GM21367 (cell line): ENCODE results near the gene LAMTOR3.

Source experiments
- ATAC-seq: cut with Tn5 transposase; IDR thresholded peaks from one replicate; pipeline ENCODE4 v1.9.1; 2021; ENCODE audit not compliant: unreplicated experiment

Gene LAMTOR3, protein sequence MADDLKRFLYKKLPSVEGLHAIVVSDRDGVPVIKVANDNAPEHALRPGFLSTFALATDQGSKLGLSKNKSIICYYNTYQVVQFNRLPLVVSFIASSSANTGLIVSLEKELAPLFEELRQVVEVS

DNA sequence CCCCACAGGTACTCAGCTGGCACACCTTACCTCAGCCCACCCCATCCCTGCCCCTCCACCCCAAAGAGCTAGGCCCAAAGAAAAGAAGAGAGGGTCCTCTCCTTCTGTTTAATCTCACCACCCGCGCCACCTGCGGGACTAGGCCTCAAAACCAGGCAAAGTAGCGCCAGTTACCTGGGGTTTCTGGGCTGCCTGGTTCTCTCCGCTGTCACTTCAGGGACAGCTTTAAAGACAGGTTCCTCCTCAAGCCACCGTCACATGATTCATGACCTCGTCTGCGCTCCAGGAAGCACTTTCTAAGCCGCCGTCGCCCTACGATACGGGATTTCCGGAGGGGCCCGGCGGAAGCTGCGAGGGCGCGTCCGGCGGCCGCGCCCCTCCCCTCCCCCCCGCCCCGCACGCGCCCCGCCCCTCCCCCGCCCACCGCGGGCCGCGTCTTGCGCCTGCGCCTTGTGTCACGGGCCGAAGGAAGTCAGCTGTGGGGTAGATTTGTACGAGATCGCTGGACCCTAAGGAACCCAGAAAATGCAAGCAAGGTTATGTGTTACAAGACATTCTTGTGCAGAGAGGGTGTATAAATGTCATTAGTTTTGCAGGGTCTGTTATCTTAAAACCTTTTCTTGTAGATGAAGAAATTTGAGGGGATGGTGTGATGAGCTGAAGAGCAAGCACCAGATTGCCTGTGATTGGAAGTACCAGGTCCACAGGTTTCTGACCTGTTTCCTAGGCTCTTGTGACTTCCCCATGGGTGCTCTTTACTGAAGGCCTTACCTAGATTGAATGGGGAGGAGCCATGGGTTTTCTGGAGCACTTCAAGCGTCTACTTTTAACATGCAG lies at the start of gene LAMTOR3:
Gene LAMTOR3 (minus strand): TSS at position 267 of the 837 bp plus-strand sequence. CDS start 464 bp downstream, outside the sequence.
- ATAC-seq = peak; percentile 99

DNA sequence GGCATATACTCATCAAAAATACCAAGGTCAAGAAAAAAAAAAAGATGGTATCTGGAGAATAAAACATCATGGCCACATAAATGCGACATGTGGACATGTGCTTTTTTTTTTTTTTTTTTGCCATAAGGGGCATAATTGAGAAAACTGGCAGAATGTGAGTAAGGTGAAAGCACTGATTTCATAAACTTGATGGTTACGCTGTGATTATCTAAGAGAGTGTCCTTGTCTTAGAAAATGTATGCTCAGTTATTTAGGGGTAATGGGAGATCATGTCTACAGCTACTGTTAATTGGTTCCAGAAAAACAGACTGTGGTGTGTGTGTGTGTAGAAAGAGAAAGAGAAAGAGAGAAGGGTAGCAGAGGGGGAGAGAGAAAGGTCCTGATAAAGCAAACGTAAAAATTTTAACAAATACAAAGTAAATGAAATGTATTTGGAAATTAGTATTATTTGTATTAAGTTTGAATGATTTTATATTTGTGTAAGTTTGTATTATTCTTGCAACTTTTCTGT lies 44.1 kb upstream of the LAMTOR3 start:
- no peak for ATAC-seq

DNA sequence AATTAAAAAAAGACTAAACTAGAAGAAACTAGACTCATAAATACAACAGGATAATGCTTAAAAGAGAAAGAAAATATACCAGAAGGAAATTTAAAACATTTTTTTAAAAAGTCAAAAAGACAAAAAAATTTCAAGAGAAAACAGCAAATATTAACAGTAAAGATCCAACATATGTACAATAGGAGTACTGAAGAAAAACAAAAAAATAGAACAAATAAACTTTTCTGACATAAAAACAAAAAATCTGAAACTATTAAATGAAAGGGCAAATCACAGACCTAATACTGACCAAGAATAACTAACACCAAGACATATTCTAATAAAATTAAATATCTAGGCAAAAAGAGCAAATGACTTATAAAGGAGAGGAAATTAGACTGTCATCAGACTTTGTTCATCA lies 40.7 kb upstream of the LAMTOR3 start:
- no peak for ATAC-seq

DNA sequence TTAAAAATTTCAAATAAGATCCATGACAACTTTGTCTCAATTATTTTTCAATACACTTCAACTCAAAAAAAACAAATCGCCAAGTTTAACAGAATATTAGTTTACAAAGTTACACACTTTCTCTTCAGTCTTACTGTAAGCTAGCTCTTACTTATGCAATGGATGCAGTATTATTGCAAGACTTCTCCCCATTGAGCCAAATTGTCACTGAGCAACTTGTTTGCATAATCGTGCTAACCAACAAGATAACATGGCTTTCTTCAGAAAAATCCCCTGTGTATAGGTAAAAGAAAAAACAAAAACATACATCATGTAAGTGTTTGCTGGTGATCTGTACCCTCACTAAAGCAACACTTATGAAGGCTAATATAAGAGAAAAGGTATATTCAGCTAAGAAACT lies 33.3 kb upstream of the LAMTOR3 start:
- ATAC-seq = no peak

DNA sequence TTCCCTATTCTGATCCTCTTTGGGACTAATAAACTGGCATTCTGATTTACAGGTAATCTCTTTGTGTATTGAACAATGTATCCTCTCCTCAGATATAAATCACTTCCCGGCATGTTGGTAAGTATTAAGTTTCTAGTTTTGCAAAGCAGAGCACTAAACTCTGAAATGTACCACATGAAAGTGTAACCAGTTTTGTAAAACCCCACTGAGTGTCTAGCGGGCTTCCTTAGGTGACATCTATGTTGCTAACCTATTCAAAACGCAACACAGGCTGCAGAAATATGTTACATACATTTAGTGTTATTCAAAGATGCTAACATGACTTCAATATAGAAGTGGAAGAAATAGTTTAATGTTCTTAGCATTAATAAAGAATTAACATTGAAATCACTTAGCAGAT lies 26.9 kb upstream of the LAMTOR3 start:
- ATAC-seq = no peak

DNA sequence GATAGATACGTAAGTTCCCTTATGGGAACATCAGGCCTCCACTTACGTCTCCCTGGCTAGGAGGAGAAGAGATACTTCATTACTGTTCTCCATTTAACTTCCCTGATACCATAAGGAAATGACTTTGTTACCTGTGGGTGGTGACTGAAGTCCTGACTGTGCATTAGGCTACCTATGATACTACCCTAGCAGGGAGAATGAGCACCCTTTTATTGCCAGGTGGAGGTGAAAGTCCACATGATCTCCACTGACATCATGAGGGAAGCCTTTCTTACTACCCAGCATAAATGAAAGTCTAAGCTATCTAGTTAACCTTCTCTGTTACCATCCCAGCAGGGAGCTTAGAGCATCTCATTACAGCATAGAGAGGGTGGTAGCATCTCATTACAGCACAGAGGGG lies 24.4 kb upstream of the LAMTOR3 start:
- no peak for ATAC-seq

DNA sequence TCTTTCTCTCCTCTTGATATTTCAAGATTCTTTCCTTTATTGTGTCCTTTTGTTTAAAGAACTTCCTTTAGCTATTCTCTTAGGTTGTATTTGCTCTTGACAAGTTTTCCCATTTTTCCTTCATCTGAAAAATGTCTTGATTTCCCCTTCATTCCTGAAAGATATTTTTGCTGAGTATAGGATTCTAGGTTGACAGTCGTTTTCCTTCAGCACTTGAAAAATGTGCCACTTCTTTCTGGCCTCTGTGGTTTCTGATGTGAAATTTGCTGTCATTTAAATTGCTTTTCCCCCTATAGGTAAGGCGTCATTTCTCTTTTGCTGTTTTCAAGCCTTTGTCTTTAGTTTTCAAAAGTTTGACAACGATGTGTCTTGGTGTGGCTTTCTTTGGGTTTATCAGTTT lies 23.3 kb upstream of the LAMTOR3 start:
- no peak for ATAC-seq

DNA sequence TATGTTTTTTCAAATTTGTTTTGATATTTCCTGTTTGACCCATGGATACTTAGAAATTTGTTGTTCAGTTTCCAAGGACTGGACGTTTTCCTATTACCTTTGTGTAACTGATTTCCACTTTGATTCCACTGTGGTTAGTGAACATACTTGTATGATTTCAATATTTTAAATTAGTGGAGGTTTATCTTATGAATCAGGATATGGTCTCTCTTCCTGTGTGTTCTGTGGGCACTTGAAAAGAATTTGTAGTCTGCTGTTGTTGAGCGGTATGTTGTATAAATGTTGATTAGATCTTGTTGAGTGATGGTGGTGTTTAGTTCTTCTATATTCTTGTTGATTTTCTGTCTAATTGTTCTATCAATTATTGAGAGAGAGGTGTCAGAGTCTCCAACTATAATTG lies 21.2 kb upstream of the LAMTOR3 start:
- ATAC-seq = no peak

DNA sequence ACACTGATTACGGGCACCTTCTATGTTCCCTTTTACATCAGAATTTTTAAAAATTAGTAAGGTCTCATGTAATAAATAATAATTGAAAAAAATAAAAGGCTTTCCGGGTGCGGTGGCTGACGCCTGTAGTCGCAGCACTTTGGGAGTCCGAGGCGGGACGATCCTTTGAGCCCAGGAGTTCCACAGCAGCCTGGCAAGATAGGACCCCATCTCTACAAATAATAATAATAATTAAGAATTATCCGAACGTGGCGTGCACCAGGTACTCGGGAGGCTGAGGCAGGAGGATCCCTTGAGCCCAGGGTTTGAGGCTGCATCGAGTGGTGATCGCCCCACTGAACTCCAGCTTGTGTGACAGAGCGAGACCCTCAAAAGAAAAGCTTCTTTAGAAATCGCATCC lies 771 bp upstream of the LAMTOR3 start:
- ATAC-seq = no peak

DNA sequence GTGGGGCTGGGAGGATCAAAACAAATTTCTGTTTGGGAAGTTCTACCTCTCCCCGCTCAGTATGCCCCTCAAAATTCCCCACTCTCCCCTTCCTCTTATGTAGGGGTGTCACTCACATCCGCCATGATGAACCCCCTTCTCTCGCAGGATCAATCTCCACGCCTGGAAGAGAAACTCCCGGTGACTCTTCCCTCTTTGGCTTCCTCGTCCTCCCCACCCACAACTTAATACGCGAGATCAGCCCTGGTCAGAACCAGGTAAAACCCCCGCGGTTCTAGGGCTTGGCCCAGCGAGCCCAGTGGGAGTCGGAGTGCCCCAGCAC lies 427 bp downstream of the LAMTOR3 start:
- ATAC-seq = no peak

DNA sequence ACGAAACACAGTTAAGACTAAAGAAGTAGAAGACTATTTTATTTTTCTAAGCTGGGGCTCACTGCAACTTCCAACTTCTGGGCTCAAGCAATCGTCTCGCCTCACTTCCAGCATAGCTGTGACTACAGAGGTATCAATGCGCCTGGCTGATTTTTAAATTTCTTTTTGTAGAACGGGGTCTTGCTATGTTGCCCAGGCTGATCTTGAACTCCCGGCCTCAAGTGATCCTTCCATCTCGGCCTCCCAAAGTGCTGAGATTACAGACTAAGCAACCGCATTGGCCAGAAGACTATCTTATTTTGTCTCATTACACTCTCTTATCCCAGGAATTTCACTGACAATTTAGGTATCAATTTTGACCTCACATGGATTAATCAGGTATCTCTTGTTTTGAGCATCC lies 1.2 kb downstream of the LAMTOR3 start:
- ATAC-seq = no peak

DNA sequence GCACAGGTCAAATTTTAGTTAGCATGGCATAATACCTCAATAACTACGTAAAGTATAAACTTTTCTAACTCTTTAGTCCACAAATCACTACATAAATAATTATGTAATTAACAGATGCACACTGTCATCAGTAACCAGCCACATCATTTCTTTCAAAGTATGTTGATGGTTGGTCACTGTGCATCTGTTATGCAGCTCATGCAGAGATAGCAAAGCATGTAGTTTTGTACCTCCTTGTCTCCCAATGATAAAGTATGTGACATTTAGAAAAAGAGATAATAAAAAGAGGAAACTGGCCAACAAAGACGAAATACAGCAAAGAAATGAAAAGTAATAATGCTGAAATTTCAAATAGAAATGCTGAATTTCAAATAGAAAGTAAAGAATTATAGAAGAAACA lies 2.9 kb downstream of the LAMTOR3 start:
- ATAC-seq = no peak

DNA sequence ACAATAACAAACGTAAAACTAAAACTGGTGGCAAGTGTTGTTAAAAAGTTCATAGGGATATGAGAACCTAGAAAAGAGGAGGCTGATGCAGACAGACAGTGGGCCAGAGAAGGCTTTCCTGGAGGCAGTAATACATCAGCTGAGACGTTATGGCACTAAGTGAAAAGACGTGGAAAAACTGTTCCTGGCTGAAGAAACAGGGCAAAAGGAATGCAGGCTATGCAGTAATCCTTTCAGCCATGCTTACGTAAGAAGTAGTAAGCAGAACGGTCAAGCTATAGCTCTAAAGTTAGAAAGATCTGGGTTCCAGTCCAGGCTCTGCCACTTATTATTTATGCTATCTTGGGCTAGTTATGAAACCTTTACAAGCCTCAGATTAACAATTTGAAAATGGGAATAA lies 6.4 kb downstream of the LAMTOR3 start:
- ATAC-seq = no peak

DNA sequence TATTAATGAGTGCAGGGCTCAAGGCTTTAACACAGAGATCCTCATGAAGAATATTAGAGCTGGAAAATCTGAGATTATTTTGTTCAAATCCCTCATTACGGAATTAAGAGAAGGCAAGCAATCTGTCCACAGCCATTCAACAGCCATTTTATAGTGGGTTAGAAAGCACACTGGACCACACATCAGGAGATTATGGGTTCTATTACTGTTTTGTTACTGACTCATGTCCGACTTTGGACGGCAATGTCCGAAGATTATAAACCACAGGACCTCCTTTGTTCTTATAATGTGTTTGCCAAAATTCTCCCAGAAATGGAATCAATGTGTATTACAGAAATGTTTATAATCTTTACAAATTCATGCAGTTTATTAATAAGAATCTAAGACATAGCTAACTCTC lies 8.1 kb downstream of the LAMTOR3 start:
- ATAC-seq = no peak

DNA sequence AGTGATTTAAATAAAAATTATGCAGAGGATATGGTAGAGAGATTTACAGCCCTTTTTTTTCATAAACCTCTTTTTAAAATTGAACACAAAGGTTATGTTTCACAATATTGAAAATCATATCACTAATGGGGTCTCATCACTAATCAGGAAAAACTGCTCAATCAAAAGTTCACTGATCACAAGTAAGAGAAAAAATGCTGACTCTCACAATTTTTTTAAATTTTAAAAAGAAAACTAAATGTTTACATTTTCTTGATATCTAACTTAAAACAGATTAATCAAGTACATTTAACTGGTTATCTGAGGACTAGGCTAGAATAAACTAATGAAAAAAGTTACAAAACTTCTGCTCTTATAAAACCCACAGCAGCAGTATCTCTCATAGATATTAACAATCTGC lies 8.5 kb downstream of the LAMTOR3 start:
- ATAC-seq = no peak

DNA sequence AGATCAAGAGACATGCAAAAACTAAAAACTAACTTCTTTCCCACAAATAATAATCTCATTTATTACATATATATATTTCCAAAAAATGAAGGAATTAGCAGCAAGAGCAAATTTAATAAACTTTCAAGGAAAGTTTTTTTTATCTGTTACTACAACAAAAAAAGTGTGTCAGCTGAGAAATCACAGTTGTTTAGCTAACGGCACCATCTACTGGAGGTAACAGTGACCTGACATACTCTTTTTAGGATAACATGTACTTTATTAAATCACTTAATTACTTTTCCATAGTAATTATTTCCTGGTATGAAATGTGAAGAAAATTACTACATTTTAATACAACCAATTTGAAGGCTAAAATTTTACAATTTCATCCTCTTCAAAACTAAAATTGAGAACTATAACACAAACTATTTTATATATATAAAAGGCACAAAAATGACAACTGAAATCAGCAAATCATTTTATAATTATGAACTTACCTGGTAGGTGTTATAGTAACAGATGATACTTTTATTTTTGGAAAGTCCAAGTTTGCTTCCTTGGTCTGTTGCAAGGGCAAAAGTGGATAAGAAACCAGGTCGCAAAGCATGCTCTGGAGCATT lies 9.1 kb downstream of the LAMTOR3 start:
- no peak for ATAC-seq

DNA sequence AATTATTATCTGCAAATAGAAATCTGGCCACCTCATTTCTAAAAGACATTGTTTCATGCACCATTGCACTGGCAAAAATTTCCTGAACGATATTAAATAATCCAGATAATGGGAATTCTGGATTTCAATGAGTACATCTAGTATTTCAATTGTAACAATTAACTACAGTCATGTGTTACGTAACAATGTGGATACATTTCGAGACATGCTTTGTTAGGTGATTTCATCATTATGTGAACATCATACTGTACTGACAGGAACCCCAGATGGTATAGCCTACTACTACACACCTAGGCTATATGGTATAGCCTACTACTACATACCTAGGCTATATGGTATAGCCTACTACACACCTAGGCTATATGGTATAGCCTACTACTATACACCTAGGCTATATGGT lies 14.8 kb downstream of the LAMTOR3 start:
- ATAC-seq = no peak

DNA sequence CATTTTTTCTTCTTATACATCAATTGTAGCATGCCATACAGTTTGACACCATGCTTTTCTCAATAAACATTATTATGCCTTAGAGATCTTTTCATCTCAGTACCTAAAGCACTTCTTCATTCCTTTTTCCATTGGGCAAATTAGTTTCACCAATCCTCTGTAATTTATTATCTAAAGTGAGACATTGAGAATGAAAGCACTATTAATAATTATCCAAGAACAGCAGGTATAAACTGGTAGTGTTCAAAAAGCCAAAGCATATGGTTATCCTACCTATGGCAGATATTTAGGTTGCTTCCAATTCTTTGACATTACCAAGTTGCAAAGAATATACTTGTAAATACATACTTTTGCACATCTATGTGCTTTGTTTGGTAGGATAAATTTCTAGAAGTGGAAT lies 15.6 kb downstream of the LAMTOR3 start:
- ATAC-seq = no peak

DNA sequence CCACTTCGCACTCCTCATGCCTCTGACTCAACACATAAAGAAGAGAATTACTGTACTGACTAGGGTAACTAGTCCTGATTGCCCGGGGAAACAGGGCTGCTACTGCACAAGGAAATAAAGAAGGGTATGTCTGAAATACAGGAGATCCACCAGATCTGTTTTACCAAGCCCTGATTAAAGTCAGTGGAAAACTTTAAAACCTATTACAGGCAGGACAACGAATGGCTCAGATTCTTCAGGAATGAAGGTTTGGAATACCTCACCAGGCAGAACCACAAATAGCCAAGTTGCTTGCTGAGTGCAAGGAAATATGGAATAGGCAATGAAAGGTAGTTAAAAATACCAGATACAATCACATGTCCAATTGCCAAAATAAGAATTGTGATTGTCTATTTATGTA lies 17.3 kb downstream of the LAMTOR3 start:
- no peak for ATAC-seq

DNA sequence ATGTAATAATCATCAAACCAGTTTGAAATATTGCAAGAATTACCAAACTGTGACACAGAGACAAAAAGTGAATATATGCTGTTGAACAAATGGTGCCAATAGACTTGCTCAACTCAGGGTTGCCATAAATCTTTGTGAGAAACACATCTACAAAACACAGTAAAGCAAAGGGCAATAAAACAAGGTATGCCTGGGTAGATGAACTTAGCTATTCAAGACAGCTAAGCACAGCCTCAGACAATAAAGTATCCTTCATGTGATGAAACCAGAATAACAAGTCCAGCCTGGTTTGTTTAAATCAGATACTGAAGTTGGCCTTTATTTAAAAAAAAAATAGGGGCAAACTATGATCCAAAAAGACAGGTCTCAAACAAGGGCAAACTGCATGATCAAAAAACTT lies 19.2 kb downstream of the LAMTOR3 start:
- no peak for ATAC-seq

DNA sequence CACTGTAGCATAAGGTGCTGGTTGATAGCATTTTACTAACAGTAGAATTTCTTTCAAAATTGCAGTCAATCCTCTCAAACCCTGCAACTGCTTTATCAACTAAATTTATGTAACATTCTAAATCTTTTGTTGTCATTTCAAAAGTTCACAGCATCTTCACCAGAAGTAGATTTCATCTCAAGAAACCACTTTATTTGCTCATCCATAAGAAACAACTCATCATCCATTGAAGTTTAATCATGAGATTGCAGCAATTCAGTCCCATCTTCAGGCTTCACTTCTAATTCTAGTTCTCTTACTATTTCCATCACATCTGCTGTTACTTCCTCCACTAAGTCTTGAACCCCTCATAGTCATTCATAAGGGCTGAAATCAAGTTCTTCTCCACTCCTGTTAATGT lies 21.7 kb downstream of the LAMTOR3 start:
- ATAC-seq = no peak

DNA sequence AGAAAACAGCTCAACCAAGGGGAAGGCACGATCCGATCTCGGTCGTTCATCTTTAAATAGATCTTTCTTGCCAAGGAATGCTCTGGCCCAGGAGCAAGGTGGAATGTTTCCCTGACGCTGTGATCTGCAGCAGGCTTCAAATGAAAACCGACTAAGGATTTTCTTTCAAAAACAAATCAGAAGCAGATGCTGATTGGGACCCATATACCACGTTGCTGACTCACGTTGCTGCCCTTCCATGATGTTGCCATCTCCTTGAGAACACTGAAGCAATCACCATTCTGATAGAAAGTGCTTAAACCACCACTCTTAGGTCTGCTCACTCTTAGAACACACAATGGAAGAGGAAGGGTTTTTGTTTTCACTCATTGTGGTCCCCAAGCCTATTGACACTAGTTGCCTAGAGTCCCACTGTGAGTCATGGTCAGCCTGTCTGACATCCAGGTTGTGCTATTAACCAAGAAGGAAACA lies 26.1 kb downstream of the LAMTOR3 start:
- no peak for ATAC-seq
